Suprapubic skin (tissue), 3 donors: ENCODE measurements around the gene OR1L6.

Experiments
- EP300 ChIP-seq: sonication (generic); formaldehyde crosslinking; IDR thresholded peaks from one replicate; pipeline ENCODE4 v1.6.1; 2017; ENCODE audit warnings: antibody characterized with exemption
- TF ChIP-seq, protein P1 (sequence below), 2 donors: fragments of 200-600 bp in 1 of 2; fragments of 450-650 bp in 1 of 2; sonication (generic) in 1 of 2; IDR thresholded peaks; one replicate each; pipeline ENCODE4 v1.5.1; 2016 to 2019; ENCODE audit warnings: antibody characterized with exemption in 2 of 2, mild to moderate bottlenecking in 1 of 2, moderate library complexity in 1 of 2

DNA sequence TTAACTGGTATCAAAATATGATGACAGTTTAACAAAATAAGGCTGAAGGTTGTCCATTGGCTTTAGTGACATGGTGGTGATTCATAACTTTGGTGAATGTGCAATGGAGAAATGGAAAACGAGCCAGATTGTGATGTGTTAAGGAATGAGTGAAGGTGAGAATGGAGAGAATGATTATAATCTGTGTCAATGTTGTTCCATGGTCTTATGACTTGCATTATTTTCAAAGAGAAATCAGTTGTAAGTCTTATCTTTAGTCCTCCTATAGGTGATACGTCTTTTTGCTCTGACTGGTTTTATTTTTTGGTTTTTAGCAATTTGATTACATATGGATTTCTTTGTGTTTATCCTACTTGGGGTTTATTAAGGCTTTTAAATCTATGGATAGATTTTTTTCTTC lies 12.7 kb downstream of the OR1L6 start:
- TF ChIP-seq, protein P1, sequence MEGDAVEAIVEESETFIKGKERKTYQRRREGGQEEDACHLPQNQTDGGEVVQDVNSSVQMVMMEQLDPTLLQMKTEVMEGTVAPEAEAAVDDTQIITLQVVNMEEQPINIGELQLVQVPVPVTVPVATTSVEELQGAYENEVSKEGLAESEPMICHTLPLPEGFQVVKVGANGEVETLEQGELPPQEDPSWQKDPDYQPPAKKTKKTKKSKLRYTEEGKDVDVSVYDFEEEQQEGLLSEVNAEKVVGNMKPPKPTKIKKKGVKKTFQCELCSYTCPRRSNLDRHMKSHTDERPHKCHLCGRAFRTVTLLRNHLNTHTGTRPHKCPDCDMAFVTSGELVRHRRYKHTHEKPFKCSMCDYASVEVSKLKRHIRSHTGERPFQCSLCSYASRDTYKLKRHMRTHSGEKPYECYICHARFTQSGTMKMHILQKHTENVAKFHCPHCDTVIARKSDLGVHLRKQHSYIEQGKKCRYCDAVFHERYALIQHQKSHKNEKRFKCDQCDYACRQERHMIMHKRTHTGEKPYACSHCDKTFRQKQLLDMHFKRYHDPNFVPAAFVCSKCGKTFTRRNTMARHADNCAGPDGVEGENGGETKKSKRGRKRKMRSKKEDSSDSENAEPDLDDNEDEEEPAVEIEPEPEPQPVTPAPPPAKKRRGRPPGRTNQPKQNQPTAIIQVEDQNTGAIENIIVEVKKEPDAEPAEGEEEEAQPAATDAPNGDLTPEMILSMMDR (IDR thresholded peaks at IDR 0.05) = no peak
- no peak for TF ChIP-seq EP300
